Neural cell (in vitro differentiated cells): Measurements from ENCODE around the gene POLD4.

Experiments
- EP300 ChIP-seq: fragments of 450-650 bp; conservative IDR thresholded peaks from 2 replicates; pipeline ENCODE4 v1.6.1; 2014; ENCODE audit warnings: antibody characterized with exemption, mild to moderate bottlenecking, moderate library complexity; ENCODE audit not compliant: poor library complexity, severe bottlenecking
- POLR2AphosphoS5 ChIP-seq: IDR thresholded peaks from 2 replicates; pipeline ENCODE4 v1.6.1; 2012
- RAD21 ChIP-seq: fragments of 450-650 bp; conservative IDR thresholded peaks from 2 replicates; pipeline ENCODE4 v1.6.1; 2014; ENCODE audit warnings: antibody characterized with exemption, mild to moderate bottlenecking, moderate library complexity
- TF ChIP-seq, protein P1 (sequence below): fragments of 450-650 bp; IDR thresholded peaks from 2 replicates; pipeline ENCODE4 v1.5.1; 2014; ENCODE audit warnings: antibody characterized with exemption, mild to moderate bottlenecking, moderate library complexity; ENCODE audit not compliant: poor library complexity, severe bottlenecking

DNA sequence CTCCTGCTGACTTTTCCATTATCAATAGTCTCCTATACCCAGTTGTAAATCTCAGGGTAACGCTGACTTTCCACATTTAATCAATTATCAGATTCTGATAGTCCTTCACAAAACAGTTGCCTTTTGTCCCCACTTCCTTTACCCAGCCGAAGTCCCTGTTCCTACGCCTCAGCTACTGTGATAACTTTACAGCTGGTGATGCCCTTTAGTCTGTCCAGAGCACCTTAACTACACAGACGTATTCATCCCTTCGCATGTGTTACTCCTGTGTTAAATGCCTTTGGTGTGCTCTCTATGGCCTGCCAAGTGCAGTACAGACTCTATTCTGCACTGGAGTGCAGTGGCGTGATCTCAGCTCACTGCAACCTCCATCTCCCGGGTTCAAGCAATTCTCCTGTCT is 29.8 kb downstream of the POLD4 start:
- TF ChIP-seq, protein P1, sequence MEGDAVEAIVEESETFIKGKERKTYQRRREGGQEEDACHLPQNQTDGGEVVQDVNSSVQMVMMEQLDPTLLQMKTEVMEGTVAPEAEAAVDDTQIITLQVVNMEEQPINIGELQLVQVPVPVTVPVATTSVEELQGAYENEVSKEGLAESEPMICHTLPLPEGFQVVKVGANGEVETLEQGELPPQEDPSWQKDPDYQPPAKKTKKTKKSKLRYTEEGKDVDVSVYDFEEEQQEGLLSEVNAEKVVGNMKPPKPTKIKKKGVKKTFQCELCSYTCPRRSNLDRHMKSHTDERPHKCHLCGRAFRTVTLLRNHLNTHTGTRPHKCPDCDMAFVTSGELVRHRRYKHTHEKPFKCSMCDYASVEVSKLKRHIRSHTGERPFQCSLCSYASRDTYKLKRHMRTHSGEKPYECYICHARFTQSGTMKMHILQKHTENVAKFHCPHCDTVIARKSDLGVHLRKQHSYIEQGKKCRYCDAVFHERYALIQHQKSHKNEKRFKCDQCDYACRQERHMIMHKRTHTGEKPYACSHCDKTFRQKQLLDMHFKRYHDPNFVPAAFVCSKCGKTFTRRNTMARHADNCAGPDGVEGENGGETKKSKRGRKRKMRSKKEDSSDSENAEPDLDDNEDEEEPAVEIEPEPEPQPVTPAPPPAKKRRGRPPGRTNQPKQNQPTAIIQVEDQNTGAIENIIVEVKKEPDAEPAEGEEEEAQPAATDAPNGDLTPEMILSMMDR, result no peak
- no peak for TF ChIP-seq POLR2AphosphoS5
- no peak for TF ChIP-seq RAD21
- no peak for TF ChIP-seq EP300
